HUES48 (cell line): Measurements from ENCODE around the gene OGFRL1.

Source experiments
- H3K27ac ChIP-seq: one replicate; pipeline ENCODE4 v1.7.0; 2013; ENCODE audit warnings: low read depth, low read length, inconsistent platforms
- H3K27me3 ChIP-seq: 2 replicates; pipeline ENCODE4 v1.6.1; 2013; ENCODE audit warnings: mild to moderate bottlenecking, low read length; ENCODE audit not compliant: control insufficient read depth, insufficient read depth
- H3K36me3 ChIP-seq: 2 replicates; pipeline ENCODE4 v1.6.1; 2013; ENCODE audit warnings: low read length; ENCODE audit not compliant: control insufficient read depth, insufficient read depth
- H3K4me1 ChIP-seq: 2 replicates; pipeline ENCODE4 v1.6.1; 2013; ENCODE audit warnings: mild to moderate bottlenecking, low read length; ENCODE audit not compliant: control insufficient read depth, insufficient read depth
- H3K4me3 ChIP-seq: 2 replicates; pipeline ENCODE4 v1.5.1; 2013; ENCODE audit warnings: mild to moderate bottlenecking, low read depth, low read length
- H3K9ac ChIP-seq: 2 replicates; pipeline ENCODE4 v1.6.1; 2013; ENCODE audit warnings: mild to moderate bottlenecking, low read depth, low read length, moderate library complexity
- H3K9me3 ChIP-seq: 2 replicates; pipeline ENCODE4 v1.6.1; 2013; ENCODE audit warnings: low read length; ENCODE audit not compliant: control insufficient read depth, insufficient read depth

OGFRL1 gene

DNA sequence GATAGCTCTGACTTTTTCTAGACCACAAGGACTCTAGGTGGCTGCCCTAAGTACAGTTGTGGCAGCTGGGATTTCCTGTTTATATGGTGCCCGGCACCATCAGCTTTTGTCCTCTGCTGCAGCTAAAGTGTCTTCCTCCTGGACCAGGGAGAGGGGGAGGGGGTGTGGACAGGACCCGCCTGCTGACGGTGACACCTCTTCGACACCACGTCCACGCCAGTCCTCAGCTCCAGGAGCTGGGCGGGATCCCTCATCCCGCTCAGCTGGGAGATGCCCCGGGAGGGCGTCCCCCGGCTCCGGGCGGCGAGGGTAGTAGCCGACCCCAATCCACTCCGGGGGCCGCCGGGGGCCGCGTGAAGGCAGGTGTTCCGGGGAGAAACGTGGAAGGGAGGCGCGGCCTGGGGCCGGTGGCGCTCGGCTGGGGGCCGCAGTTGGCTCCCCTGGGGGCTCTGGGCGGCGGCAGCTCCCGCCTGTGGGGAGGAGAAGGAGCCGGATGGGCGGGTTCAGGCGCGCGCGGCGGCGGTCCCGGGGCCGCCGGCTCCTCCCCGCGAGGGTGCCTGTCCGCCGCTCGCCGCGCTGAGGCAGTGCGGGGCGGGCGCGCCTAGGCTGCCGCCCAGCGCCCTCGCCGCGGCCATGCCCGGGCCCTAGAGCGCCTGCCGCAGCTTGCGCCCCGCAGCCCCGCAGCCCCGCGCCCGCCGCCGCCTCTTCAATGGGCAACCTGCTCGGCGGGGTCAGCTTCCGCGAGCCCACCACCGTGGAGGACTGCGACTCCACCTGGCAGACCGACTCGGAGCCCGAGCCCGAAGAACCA, at the start of gene OGFRL1:
TSS of gene OGFRL1 (plus strand) at position 584 of the 811 bp plus-strand sequence. CDS start at position 710, 126 bp downstream.
- H3K9me3 ChIP-seq: no peaks in the 10 kb centered on the region
- no peak within 1 kb of the TSS for H3K27ac ChIP-seq
- H3K9ac ChIP-seq: peak within 1 kb of the TSS; percentile 50; the same call in 1 of the 2 replicates
- peak within 1 kb of the TSS; percentile 63 for H3K4me3 ChIP-seq
- no peaks in the 10 kb centered on the region for H3K36me3 ChIP-seq
- H3K4me1 ChIP-seq: peaks cover 20% of the 10 kb centered on the region
- peaks cover 2% of the 10 kb centered on the region; the same call in 1 of the 2 replicates for H3K27me3 ChIP-seq

GRCh38 chr6:71239694-71240093, 48.9 kb upstream of the OGFRL1 start:
- no peaks in the 10 kb centered on the region for H3K4me1 ChIP-seq
- H3K9ac ChIP-seq: no peak overlapping the region
- H3K36me3 ChIP-seq: no peaks in the 10 kb centered on the region
- no peak overlapping the region for H3K4me3 ChIP-seq
- H3K27me3 ChIP-seq: no peaks in the 10 kb centered on the region
- no peak overlapping the region for H3K27ac ChIP-seq
- H3K9me3 ChIP-seq: no peaks in the 10 kb centered on the region

DNA sequence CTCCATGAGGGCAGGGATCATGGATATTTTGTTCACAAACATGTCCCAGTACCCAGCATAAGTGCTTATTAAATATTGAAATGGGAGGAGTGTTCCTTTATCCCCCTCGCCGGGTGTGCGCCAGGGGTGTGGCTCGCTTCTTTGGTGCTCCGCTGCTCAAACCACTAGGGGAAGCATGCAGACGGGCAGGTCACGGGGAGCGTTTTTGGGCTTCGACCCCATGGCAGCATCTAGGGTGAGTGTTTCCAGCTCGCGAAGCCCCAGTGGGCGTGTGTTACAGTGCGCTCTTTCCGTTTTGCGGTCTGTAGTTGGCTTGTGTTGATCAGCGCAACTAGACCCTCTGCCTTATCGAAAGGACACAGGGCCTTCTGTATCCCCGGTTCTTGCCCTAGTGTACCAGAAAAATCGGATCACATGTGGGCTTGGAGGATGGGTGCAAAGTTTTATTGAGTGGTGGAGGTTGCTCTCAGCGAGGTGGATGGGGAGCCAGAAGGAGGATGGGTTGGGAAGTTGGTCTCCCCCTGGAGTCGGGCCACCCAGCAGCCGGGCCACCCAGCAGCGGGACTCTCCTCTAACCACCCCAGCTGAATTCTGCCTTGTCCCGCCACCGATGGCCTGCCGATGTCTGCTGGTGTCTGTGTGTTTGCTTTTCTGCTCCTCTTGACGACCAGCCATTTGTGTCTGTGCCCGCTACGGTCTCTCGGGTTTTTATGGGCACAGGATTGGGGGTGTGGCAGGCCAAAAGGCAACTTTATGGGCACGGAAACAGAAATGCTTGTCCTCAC, 43.2 kb upstream of the OGFRL1 start:
- no peaks in the 10 kb centered on the region for H3K36me3 ChIP-seq
- H3K27ac ChIP-seq: no peak overlapping the region
- no peak overlapping the region for H3K4me3 ChIP-seq
- H3K9me3 ChIP-seq: no peaks in the 10 kb centered on the region
- H3K27me3 ChIP-seq: no peaks in the 10 kb centered on the region
- peaks cover 10% of the 10 kb centered on the region; the same call in 1 of the 2 replicates for H3K4me1 ChIP-seq
- no peak overlapping the region for H3K9ac ChIP-seq

DNA sequence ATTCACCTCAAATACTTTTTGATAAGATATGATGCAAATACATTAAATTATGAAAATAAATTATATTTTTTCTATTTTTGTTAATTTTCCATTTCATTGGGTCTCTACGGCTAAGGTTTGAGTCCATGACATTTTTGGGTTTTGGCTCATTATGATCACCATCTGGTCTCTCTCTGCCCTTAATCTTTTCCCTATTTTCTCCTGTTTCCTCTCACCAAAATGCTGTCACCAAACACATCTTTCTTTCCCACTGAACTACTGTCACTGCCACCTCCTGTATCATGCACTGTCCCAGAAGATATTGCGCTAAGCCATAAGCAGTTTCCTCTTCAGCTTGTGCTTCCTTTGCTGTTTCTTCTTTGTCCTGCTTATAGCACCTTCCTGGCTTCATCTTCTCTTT, 42.0 kb upstream of the OGFRL1 start:
- peaks cover 10% of the 10 kb centered on the region; the same call in 1 of the 2 replicates for H3K4me1 ChIP-seq
- no peak overlapping the region for H3K4me3 ChIP-seq
- H3K27me3 ChIP-seq: no peaks in the 10 kb centered on the region
- H3K9me3 ChIP-seq: no peaks in the 10 kb centered on the region
- no peak overlapping the region for H3K9ac ChIP-seq
- no peaks in the 10 kb centered on the region for H3K36me3 ChIP-seq
- H3K27ac ChIP-seq: no peak overlapping the region

- Histone ChIP-seq H3K27ac (no peak overlapping the region), H3K36me3 (no peaks in the 10 kb centered on the region), H3K4me3 (no peak overlapping the region), H3K9me3 (no peaks in the 10 kb centered on the region), H3K9ac (no peak overlapping the region), H3K4me1 (peaks cover 23% of the 10 kb centered on the region), H3K27me3 (no peaks in the 10 kb centered on the region)
Measured at GRCh38 chr6:71248306-71248765, 40.3 kb upstream of the OGFRL1 start.

DNA sequence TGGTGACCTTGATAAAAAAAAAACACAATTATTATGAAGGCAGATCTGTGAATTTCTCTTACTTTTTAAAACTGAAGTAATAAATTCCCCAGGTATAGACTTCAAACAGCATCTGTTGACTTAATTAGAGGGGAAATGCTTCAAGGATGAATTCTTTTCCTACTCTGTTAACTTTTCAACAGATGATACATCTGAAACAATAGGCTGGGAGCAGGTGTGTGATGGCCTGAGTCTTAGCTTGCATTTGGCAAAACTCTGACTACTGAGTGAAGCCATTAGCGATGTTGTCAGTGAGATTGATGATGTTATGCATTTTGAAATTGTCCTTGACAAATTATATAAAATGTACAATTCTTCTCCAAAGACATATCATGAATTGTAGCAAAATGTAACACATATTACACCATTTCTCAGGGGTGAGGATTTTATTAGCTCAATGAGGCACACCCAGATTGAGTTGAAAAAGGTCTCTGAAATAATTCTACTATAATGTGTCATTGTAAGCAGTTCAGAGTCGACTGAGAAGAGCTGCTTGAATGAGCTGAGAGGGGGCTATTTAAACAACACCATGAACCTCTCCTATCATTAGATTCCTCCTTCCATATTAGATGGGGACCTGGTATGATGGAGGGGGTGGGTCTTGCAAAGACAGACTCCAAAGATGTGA, 39.6 kb upstream of the OGFRL1 start:
- Histone ChIP-seq H3K27me3 (no peaks in the 10 kb centered on the region), H3K9me3 (no peaks in the 10 kb centered on the region), H3K27ac (no peak overlapping the region), H3K4me3 (no peak overlapping the region), H3K9ac (no peak overlapping the region), H3K4me1 (peaks cover 29% of the 10 kb centered on the region), H3K36me3 (no peaks in the 10 kb centered on the region)

GRCh38 chr6:71250099-71250602, 38.5 kb upstream of the OGFRL1 start:
- H3K27ac ChIP-seq: no peak overlapping the region
- H3K27me3 ChIP-seq: no peaks in the 10 kb centered on the region
- H3K9ac ChIP-seq: no peak overlapping the region
- no peak overlapping the region for H3K4me3 ChIP-seq
- H3K4me1 ChIP-seq: peaks cover 29% of the 10 kb centered on the region
- no peaks in the 10 kb centered on the region for H3K9me3 ChIP-seq
- no peaks in the 10 kb centered on the region for H3K36me3 ChIP-seq

DNA sequence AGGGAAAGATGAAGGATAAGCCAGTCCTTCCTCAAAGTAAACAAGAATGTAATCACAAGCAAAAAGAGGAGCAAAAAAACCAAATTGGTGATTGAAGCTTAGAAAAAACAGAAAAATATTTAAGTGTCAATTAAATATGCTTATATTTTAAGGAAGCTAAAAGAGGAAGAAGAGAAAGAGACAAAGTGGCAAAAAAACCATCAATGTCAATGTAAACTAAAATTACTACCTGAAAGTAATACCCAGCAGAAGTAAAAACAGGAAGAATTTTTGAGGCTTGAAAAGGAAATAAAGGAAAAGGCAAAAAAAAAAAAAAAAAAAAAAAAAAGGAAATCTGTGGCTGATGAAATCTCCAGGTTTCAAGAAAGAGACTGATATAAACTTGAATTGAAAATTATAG, 36.2 kb upstream of the OGFRL1 start:
- H3K4me1 ChIP-seq: peaks cover 29% of the 10 kb centered on the region

DNA sequence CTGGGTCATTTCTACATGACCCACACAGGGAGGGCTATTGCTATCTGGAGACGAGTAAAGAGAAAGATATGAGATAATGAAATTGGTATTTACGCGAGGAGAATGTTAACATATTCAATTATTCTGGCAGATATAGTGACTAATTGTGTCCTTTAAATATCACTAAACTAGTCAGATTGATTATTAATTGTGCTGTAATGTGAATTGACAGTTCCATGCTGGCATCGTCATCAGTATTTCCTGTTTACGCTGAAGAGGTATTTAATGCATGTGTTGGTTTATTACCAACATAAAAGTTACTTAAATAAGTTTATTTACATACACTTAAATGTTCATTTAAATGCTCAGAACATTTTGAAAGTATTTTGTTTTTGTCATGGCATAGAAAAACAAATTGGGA, 35.7 kb upstream of the OGFRL1 start:
- Histone ChIP-seq H3K27me3 (no peaks in the 10 kb centered on the region), H3K4me1 (peaks cover 29% of the 10 kb centered on the region), H3K4me3 (no peak overlapping the region), H3K27ac (no peak overlapping the region), H3K9ac (no peak overlapping the region), H3K36me3 (no peaks in the 10 kb centered on the region), H3K9me3 (no peaks in the 10 kb centered on the region)

More for the DNA sequence above, 36.2 kb upstream of the OGFRL1 start:
- H3K36me3 ChIP-seq: no peaks in the 10 kb centered on the region
- no peak overlapping the region for H3K9ac ChIP-seq
- no peaks in the 10 kb centered on the region for H3K27me3 ChIP-seq
- no peak overlapping the region for H3K27ac ChIP-seq
- H3K4me3 ChIP-seq: no peak overlapping the region
- no peaks in the 10 kb centered on the region for H3K9me3 ChIP-seq

GRCh38 chr6:71254323-71254722, 34.3 kb upstream of the OGFRL1 start:
- H3K9me3 ChIP-seq: no peaks in the 10 kb centered on the region
- H3K4me3 ChIP-seq: no peak overlapping the region
- no peak overlapping the region for H3K9ac ChIP-seq
- no peak overlapping the region for H3K27ac ChIP-seq
- no peaks in the 10 kb centered on the region for H3K27me3 ChIP-seq
- no peaks in the 10 kb centered on the region for H3K36me3 ChIP-seq
- H3K4me1 ChIP-seq: peaks cover 31% of the 10 kb centered on the region
